Measurements from ENCODE around the gene NDUFC2. TPM values are rescaled to one million over a fixed set of nuclear protein-coding genes. Genes with fewer than 3 reads are reported as not detected.
"Not testable (repeated sequence)": the region's sequence is repeated elsewhere in the genome, so short reads cannot be mapped to it uniquely, and the experiment has no call there.

Gene NDUFC2
- polyA plus RNA-seq, 3 donors, result 126 to 159 (median 158) TPM

DNA sequence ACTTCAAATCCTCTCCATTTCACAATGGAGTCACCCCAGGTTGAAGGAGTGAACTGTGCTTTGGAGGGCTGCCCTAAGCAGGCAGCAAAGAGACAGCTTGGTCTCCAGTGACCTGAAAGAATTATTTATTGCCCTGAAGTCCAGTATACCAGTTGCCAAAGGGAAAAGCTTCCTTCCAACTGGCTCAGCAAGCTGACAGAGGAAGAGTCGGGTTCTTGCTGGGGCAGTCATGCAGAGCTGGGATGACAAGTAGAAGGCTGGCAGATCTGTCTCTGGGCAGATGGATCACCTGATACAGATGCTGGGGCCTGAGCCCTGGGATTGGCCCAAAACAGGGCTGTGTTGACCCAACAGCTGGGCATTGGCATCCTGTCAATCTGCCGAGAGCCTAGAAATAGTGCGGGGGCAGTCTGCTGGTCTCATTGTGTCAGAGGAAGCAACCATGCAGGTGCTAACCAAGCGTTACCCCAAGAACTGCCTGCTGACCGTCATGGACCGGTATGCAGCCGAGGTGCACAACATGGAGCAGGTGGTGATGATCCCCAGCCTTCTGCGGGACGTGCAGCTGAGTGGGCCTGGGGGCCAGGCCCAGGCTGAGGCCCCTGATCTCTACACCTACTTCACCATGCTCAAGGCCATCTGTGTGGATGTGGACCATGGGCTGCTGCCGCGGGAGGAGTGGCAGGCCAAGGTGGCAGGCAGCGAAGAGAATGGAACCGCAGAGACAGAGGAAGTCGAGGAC, 16.1 kb downstream of the NDUFC2 start, which contains the start of gene THRSP:
THRSP (plus strand) TSS at position 422 of the 742 bp plus-strand sequence; CDS start at position 443, 21 bp downstream.
- no peak for DNase-seq (ENCODE audit: extremely low read depth in 1 of 11, low read depth in 9 of 11, low spot score in 4 of 11)

DNA sequence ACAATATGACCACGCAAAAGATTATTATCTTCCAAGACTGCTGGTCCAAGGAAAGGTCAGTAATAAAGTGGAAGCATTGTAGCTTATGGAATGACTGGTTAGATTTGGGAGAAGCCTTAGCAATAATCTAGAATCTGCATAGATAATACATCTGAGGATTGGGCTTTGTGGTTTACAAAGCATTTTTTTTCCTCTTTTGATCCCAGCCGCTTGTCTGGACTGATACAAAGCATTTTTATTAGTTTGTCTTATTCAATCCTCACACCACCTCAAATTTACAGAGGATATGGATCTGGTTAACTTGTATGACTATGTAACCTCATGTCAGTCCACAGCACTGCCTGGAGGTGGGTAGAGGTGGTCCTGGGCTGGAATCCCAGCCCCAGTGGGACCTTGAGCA, 17.0 kb downstream of the NDUFC2 start:
- no peak for DNase-seq (ENCODE audit: extremely low read depth in 1 of 11, low read depth in 9 of 11, low spot score in 4 of 11)

DNA sequence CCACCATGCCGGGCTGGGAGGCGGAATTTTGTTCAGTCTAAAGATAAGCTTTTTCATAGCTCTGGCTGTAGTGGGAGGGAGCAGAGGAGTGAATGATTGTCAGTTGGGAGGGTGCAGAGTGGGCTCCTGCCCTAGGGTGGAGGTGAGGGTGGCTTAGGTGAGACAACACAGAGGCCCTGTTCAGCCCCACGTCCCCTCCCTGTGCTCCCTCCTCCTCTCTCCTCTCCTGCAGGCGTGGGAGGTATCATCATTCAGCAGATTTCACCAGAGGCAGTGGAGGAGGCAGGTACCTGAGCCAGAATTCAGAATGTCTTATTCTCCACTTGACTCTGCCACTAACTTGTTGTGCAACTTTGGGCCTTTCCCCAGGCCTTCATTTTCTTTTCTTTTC, 17.7 kb downstream of the NDUFC2 start:
- DNase-seq (ENCODE audit: extremely low read depth in 1 of 11, low read depth in 9 of 11, low spot score in 4 of 11), result no peak

DNA sequence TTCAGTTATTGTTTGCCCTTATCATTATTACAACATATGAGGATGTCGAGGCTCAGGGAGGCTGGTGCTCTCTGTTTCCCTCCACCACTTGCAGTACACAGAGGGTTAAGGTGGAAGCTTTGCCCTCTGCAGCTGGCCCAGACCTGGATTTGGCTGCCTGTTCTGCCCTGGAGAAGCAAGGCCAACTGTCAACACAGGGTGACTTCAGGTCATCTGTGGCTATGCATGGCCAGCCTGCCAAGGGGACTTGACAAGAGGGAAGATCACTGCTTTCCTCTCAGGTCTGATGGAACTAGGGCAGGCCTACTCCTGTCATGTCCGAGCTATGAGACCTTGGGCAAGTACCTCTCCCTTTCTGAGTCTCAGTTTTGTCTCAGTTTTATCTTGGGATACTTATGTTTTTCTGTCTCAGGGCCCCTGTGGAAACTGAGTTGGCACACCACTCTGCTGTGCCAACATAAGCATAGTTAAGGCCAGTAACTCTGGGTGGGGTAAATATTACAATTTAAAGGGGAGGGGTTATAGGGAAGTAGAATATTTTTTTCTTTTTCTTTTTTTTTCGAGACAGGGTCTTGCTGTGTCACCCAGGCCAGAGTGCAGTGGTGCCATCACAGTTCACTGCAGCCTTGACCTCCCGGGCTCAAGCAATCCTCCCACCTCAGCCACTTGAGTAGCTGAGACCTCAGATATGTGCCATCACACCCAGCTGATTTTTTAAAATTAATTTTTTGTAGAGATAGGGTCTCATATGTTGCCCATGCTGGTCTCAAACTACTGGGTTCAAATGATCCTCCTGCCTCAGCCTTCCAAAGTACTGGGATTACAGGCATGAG, 18.4 kb downstream of the NDUFC2 start:
- no peak for DNase-seq (ENCODE audit: extremely low read depth in 1 of 11, low read depth in 9 of 11, low spot score in 4 of 11)

DNA sequence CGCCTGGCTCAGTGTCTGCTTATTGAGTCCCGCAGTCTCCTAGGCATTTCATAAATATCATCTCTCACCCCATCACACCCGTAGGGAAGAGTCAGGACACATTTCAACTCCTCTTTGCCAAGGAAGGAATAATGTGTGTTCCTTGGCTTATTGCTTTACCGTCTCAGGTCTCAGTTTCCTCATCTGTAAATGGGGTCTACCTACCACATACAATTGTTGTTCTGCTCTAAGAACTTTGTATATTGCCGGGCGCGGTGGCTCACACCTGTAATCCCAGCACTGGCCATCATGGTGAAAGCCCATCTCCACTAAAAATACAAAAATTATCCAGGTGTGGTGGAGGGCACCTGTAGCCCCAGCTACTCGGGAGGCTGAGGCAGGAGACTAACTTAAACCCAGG, 19.1 kb downstream of the NDUFC2 start:
- DNase-seq (ENCODE audit: extremely low read depth in 1 of 11, low read depth in 9 of 11, low spot score in 4 of 11), result no peak

DNA sequence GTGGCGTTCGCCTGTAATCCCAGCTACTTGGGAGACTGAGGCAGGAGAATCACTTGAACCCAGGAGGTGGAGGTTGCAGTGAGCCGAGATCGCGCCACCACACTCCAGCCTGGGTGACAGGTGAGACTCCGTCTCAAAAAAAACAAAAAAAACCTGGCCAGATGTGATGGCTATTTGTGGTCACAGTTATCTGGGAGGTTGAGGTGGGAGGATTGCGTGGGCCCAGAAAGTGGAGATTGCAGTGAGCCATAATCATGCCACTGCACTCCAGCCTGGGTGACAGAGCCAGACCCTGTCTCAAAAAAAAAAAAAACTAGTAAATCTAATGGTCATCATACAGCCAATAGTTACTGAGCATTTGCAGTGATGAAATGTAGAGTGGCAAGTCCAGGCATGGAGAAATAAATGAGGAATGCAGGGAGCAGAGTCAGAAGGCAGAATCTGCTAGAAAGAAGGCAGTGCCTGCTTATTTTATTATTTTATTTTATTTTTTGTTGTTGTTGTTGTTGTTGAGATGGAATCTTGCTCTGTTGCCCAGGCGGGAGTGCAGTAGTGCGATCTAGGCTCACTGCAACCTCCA, 19.8 kb downstream of the NDUFC2 start:
- DNase-seq (ENCODE audit: extremely low read depth in 1 of 11, low read depth in 9 of 11, low spot score in 4 of 11), result not testable (repeated sequence)

DNA sequence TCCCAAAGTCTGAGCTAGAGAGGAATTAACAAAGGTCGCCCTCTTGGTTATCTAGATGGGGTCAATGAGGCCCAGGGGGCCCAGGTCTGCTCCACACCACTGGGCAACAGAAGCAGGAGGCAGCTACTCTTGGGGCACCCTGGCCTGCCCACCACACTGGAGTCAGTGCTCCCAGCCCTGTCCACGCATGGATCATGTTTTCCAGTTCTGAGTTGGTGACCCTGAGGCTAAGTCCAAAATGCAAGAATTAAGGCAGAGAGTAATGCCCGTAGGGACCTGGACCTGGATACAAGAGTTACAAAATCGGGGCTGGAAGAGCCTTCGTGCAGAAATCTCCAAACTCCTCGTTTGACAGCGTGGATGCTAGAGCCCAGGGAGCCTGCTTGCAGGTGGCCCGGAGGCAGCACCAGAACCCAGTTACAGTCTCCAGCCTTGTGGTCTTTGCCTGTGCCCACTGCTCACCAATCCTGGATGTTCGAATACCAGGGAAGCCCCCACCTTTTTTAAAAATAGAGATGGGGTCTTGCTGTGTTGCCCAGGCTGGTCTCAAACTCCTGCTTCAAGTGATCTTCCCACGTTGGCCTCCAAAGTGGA, 22.1 kb downstream of the NDUFC2 start:
- no peak for DNase-seq (ENCODE audit: extremely low read depth in 1 of 11, low read depth in 9 of 11, low spot score in 4 of 11)

DNA sequence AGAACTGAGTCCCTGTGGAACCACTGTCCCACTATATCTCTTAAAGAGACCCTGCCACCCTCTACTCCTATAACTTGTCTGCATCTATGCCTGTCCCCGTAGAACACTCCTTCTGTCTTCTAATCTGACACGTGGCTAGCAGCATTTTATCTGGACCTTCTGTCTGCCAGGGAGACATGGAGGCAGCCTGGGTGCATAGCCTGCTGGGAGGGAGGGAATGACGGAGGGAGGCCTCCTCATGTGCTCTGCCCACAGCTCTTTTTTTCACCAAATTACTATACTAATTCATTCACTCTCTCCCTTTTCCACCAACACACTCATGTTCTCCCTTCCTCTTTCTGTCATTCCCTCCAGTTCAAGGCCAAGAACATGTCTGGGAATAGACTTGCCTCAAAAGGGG, 23.6 kb downstream of the NDUFC2 start:
- no peak for DNase-seq (ENCODE audit: extremely low read depth in 1 of 11, low read depth in 9 of 11, low spot score in 4 of 11)

DNA sequence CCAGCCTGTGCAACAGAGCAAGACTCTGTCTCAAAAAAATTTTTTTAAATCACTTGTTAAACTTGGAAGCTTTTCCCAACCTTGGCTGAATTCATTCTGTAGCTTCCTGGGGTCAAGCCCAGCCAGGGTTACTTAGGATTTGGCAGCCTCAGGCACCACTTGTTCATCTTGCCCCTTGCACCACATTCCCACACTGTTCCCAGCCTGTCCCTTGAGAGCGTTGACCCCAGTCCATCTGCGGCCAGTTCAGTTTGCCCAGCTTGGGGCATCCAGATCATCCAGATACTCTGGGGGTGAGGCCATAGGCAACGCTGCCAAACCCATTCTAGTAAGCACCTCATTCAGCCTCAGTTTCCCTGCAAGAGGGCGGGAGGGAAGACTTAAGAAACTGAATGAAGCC, 24.7 kb downstream of the NDUFC2 start:
- DNase-seq (ENCODE audit: extremely low read depth in 1 of 11, low read depth in 9 of 11, low spot score in 4 of 11), result no peak

DNA sequence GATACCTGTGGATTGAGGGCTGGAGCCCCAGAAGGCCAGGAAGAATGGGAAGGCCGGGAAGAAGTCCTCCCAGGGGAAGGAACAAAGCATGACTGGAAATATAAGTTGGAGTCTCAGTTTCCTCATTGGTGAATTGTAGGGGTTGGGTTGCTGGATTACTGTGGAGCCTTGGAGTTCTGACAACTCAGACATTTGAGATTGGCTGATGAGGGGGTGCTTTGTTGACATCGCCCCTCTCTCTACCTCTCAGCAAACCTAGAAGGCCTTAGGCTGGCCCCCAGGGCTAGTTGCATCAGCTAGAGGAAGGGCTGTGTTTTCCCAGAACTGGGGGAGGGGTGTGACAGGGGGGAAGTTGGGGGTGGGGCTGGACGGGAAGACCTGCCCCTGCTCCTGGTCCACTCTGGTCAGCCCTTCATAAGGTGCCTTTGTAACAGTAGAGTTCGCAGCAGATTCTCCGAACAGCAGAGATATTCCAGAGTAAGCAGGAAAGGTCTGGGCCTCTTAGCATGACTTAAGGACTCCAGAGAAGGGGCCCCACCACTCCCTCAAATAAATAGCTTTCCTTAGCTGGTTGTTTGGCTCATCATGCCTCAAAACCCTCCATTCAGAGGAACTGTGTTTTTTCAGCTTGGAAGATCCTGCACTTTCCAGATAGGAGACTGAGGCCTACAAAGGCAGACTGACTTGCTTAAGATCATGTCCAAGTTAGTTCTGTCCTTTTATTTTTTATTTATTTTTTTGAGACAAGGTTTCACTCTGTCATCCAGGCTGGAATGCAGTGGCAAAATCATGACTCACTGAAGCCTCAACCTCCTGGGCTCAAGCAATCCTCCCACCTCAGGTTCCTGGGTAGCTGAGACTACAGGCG, 28.5 kb downstream of the NDUFC2 start:
- no peak for DNase-seq (ENCODE audit: extremely low read depth in 1 of 11, low read depth in 9 of 11, low spot score in 4 of 11)

DNA sequence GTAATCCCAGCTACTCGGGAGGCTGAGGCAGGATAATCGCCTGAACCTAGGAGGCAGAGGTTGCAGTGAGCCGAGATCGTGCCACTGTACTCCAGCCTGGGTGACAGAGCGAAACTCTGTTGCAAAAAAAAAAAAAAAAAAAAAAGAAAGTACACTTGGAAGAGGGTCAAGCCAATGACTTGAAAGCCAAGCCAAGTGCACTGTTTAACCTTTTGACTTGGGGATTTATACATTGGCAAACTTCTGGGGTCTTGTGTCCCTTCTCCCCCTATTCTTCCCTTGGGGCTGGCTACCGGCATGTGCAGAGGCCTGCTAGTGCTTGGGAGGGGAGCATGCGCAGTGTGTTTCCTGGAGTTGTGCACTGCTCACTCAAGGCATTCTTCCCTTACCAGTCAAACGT, 30.3 kb downstream of the NDUFC2 start:
- DNase-seq (ENCODE audit: extremely low read depth in 1 of 11, low read depth in 9 of 11, low spot score in 4 of 11), result no peak

DNA sequence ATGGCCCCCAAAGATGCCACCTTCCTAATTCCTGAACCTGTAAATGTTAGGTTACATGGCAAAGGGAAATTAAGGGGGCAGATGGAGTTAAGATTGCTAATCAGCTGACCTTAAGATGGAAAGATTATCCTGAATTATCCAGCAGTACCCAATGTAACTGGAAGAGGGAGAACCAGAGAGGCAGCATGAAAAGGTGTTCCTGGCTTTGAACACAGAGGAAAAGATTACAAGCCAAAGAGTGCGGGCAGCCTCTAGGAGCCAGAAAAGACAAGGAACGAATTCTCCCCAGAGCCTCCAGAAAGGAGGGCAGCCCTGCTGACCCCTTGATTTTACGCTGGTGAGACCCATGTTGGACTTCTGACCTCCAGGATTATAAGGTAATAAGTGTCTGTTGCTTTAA, 31.1 kb downstream of the NDUFC2 start:
- no peak for DNase-seq (ENCODE audit: extremely low read depth in 1 of 11, low read depth in 9 of 11, low spot score in 4 of 11)

DNA sequence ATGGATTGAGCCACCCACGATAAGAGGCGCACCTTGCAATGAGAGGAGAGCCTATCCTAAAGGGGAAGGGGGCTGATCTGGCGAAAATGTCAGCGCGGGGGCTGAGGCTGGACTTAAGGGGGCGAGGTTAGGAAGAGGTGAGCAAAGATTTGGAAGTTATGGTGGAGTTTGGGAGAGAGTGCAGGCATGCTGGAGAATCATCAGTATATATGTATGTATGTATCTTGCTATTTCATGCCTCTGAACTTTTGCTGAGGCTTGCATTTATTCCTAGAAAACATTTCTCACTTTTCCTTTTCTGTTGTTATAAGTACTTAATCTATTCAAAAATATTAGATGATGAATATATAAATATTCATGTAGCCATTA, 33.2 kb downstream of the NDUFC2 start:
- DNase-seq (ENCODE audit: extremely low read depth in 1 of 11, low read depth in 9 of 11, low spot score in 4 of 11), result no peak

DNA sequence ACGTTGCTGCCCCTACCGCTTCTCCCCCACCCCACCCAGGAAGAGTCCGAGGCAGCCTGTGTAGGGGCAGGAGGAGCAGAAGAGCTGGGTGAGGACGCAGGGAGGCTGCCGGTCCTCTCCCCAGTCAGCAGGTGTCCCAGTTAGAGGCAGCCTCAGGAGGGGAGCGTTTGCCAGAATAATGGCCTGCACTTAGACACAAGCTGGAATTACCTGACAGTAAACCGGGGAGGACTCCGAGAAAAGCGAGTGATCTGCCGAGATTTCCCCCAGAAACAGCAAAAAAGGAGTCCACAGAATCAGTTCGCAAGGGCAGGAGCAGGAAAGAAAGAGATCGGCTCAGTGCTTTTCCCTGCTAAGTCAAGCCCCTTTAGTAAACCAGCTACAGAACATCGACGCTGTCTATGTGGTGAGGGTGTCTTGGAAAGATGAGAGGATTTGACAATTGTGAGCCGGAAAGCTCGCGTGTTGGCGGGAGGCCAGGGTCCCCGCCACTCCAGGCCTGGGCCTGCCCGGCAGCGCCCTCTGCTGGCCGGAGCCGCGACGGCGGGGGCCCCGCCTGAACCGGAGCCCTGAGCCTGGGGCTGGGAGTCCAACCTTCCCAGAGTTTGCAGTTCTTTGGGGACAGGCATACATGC, 33.7 kb downstream of the NDUFC2 start:
- peak in 8 of 11 donors; percentile 53 to 78 (median 70) for DNase-seq (ENCODE audit: extremely low read depth in 1 of 11, low read depth in 9 of 11, low spot score in 4 of 11)

DNA sequence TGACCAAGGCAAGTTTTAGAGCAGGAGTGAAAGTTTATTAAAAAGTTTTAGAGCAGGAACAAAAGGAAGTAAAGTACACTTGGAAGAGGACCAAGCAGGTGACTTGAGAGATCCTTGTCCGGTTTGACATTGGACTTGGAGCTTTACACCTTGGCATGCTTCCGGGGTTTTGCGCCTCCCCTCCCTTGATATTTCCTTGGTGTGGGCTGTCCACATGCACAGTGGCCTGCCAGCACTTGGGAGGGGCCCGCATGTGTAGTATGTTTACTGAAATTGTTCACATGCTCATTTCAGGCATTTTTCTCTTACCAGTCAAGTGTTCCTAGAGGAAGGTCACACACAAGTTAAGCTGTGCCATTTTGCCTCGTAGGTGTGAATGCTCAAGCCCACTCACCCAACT, 35.0 kb downstream of the NDUFC2 start:
- no peak for DNase-seq (ENCODE audit: extremely low read depth in 1 of 11, low read depth in 9 of 11, low spot score in 4 of 11)

DNA sequence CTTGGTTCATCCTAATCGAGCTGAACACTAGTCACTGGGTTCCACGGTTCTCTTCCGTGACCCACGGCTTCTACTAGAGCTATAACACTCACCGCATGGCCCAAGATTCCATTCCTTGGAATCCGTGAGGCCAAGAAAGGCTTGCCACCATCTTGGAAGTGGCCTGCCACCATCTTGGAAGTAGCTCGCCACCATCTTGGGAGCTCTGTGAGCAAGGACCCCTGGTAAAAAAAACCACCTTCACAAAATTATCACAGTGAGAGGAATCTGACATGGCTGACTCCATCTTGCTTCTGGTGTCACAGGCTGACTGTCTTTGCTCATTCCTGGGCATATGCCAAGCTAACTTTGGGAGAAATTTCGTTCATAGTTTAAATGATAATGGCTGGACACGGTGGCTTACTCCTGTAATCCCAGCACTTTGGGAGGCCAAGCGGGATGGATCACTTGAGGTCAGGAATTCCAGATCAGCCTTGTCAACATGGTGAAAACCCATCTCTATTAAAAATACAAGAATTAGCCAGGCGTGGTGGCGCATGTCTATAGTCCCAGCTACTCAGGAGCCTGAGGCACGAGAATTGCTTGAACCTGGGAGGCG, 37.7 kb downstream of the NDUFC2 start:
- no peak for DNase-seq (ENCODE audit: extremely low read depth in 1 of 11, low read depth in 9 of 11, low spot score in 4 of 11)

DNA sequence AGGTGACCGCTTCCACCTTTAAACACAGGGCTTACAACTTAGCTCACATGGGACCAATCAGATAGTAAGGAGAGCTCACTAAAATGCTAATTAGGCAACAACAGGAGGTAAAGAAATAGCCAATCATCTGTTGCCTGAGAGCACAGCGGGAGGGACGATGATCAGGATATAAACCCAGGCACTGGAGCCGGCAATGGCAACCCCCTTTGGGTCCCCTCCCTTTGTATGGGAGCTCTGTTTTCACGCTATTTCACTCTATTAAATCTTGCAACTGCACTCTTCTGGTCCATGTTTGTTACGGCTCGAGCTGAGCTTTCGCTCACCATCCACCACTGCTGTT, 38.3 kb downstream of the NDUFC2 start:
- not testable (repeated sequence) for DNase-seq (ENCODE audit: extremely low read depth in 1 of 11, low read depth in 9 of 11, low spot score in 4 of 11)

DNA sequence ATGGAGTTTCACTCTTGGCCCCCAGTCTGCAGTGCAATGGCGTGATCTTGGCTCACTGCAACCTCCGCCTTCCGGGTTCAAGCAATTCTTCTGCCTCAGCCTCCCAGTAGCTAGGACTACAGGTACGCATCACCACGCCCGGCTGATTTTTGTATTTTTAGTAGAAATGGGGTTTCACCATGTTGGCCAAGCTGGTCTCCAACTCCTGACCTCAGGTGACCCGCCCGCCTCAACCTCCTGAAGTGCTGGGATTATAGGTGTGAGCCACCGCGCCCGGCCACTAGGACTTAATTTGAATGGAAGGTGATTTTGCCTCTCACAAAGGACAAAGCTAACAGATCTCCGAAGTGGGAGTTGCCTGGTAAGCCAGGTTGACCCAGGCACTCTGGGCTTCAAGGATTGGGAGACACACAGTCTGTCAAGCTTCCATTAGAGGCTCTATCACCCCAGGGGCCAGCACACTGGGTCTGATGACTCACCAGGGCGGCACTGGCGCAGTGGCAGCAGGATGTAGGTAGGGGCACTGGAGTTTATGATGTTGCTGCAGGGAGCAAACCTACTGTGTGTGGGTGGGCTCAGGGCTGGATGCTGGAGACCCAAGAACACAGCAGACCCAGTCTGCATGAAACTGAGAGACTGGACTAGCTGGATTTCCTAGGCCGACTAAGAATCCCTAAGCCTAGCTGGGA, 38.8 kb downstream of the NDUFC2 start:
- no peak for DNase-seq (ENCODE audit: extremely low read depth in 1 of 11, low read depth in 9 of 11, low spot score in 4 of 11)
